G401.6 (cell line): ENCODE results near the gene BBS9.

ENCODE experiments used
- FAIRE-seq: peaks from 2 replicates; lab custom pipeline; 2012; peaks lifted over from hg19 to GRCh38; lab: Jason Lieb, UNC

Gene BBS9

DNA sequence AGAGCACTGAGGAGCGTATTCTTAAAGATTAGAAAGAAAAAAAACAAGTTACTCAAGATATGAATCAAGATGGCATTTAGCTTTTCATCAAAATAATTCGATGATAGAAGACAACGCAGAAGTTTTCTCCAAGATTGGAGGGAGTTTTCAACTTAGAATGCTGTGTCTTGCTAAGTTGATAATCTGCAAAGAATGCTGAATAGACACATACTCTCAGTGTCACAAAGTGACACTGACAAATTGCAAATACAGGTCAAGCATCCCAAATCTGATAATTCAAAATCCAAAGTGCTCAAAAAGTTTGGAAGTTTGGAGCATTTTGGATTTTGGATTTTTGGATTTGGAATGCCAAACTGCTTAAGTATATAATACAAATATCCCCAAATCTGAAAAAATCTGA, 243.8 kb downstream of the BBS9 start:
- no peak for FAIRE-seq

DNA sequence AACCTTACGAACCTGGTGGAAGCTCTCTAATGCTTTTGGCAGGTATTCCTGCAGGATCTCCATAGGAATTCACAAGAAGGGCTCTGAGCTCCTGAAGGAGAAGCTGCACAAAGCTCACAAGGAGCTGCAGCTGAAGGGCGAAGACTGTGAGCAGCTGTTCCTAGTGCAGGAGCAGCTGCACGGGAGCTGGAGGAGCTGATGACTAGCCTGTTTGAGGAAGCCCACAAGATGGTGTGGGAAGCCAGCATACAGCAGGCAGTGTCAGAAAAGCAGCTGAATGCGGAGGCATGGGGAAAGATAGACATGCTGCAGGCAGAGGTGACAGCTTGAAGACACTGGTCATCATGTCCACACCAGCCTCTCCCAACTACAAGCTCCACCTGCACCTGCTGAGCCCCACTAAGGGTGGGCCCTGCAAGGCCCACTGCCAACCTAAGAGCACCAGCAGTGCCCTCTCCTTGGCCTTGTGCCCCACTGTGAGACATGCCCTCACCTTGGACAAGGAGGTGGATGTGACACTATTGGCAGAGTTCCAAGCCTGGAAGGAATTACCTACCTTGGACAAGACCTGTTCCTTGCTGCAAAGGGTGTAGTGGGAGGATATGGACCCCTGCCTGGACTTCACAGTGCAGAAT, 250.6 kb downstream of the BBS9 start:
- no peak for FAIRE-seq

DNA sequence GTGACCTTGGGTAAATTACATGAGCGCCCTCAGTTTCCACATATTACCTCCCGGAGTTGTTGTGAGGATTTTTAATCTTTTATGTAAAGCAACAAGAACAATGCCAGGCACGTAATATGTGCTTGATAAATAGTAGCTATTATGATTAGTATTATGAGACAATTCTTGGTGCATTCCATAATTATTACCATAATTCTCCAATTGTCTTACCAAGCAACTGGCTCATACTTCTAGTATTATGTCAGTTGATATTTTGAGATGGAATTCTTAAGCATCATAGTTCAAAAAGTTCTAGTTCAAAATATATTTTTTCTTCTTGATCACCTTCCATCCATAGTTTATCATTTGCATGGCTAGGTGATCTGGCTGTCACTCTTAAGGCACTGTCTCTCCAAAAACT, 259.0 kb downstream of the BBS9 start:
- FAIRE-seq, result no peak

DNA sequence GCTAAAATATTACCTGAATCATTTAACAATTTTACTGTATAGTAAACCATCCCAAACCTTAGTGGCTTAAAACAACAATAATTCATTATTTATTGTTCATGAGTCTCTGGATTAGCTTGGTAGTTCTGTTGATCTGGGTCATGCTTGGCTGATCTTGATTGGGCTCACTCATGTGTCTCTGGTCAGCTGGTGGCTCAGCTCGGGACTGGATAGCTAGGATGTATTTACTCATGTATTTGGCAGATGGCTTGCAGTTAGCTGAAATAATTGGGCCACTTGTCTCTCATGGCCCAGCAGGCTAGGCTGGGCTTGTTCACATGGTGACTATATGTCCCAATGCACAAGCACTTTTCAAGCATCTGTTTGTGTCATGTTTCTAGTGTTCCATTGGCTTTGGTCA, 262.8 kb downstream of the BBS9 start:
- no peak for FAIRE-seq

DNA sequence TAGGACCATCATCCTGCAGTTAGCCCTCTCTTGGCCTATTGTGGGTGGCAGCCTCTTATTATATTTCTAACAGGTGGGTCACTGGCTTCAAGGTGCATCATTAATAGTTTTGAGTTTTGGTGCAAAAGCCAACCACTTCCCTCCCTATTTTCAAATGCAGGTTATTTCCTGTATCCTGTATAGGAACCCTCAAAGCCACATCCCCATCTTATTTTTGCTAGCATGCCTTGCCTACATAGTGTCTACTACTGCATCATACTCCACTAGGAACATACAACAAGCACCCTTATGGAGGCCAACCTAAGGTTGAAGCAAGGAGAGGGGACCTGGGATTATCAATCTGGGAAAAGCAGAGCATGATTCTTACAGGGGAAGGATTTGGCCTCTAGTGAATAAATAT, 264.4 kb downstream of the BBS9 start:
- FAIRE-seq, result no peak

DNA sequence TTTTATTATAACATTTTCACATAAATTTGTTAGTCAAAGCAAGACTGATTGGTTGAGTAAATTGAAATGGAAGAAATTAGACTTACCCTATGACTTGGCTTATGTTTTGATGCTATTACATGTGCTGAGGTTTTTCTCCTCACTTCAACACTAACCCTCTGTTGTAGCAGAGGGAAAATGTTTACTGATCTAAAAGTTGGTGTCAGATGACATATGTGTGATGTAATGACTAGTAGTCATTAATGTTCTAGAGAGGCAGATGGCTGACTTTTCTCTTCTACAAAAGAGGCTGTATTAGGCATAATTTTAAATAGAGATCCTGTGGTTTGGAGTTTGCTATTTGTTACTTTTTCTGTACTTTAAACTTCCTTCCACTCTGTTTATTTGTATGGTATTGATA, 266.0 kb downstream of the BBS9 start:
- no peak for FAIRE-seq

DNA sequence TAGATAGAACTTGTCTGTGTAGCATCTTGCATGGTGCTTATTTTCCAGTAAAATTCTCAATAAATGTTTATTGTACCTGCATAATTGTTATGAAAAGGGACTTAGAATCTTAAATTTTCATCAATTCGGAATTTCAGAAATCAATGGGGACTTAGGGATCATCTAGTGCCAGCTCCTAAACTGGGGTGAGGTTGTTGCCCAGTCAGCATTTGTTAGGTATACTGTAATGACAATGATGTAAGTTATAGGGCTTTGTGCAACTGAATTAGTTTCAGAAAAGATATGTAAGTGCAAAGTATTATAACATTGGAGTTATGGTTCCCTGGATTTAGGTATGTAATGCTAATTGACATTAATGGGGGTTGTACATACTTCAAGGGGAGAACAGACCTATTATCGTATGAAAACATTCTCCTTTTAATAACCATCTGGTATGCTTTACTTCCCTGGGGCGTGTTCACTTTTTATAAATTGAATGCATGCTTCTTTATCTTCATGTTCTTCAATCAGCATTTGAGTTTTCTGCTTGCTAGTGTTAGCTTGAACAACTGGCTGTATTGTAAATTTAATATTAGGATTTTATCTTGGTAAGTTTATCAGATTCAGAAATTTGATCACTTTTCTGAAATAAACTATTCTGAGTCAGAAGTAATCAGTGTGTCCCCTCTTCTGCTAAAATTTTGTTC, 270.3 kb downstream of the BBS9 start:
- no peak for FAIRE-seq

DNA sequence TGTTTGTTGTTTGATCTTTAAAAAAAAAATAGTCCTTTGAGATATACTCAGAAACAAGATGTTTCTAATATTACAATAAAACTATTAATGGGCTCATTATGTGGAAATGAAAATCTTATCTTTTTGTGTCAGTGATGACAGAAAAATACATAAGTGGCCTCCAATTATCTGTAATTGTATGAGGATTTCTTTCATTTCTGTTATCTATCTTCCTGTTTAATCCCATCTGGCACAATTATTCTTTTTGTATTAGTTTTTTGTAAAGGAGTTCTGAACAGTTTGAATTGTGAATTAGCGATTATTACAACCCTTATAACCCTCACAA, 270.8 kb downstream of the BBS9 start:
- FAIRE-seq, result no peak

DNA sequence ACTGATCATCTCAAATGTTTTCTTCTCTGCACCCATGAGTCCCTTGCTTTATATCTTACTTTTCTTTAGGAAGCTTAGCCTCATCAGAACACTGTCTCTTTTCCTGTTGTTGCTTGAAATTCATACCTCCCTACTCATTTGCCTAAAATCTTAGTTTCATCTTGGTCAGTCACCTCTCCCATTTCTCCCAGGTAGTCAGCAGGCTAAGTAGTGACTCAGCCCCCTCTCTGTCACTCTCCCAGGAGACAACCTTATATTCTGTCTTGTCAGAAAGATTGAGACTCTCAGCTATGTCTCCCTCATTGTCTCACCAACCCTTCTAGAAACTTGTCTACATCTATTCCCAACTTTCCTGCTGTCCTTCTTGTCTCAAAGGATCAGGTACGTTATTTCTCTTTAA, 280.9 kb downstream of the BBS9 start:
- no peak for FAIRE-seq

DNA sequence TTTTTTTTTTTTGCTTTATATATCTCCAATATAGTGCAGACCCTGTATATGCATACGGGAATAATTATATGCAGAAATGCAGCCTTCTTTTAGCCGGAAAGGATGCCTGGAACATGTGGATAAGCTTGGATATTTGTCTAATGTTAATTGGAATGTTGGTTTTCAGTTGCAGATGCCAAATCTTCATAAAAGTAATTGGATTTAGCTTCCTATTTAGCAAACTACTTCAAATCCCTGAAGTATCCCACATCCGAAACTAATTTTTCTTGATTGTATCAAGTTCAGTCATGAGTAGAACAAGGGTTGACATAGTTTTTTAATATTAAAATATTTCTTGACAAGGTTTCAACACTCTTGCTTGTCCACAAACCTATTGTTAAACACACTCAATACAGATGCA, 281.7 kb downstream of the BBS9 start:
- FAIRE-seq, result no peak

DNA sequence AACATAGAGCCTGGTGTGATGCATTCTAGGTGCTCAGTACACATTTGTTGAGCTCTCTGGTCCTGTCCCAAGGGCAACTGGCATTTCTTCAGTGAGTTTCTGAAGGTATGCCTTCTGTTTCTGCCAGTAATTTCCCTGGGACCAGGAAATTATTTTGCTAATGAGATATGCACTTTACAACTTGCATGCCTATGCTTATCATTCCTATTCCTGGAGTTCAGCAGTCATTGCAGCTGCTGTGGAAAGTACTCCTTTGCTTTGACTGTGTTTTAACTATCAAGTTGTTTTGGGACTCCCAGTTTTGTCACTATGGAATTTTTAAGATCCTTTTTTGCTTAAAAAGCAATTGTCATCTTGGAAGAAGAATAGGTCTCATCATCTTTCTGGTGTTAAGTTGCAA, 283.0 kb downstream of the BBS9 start:
- no peak for FAIRE-seq

DNA sequence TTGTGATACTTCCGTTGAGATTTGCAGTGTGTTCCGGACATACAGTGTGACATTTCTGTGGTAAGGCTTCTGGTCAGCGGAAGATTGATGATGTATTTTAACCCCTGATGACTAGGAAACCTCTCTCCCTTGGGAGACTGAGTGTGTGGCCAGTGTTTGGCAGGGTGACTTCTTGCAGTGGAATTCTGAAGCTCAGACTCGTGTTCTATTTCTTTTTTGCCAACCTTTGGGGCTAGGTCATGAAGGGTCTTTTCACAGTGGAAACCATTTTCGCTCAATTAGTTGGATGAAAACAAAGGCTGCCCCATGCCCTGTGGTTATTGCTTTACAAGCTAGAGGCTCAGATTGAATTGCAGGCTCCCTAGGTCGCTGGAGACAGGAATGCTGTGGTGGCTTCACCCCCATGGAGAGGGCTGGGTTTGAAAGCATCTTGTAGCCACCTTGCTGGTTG, 288.9 kb downstream of the BBS9 start:
- FAIRE-seq, result no peak

DNA sequence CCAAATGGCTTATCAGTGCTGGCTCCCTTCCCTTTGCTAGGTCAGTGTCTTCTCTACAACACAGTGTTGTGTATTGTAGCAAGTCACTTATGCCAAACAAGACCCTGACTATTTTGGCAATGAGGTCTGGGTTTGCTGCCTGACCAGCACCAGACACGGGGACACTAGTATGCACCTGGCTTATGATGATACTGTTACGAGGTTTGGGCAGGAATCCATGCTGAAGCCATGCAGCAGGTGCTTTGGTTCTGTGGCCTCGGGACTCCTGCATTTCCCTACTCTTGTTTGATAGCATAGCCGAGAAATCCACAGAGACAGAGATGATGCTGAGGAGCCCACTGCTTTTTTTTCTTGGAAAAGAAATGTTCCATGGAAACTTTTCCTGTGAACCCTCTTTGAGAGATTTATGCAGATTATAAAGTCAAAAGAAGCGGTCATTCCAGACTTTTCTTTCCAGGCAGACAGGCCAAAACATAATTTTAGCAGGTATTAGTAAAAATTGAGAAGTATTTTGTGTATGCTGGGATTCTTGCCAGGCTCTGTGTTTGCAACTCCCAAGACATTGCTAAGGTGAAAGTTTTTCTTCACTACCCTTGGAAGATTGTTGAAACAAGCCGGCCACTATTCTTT, 291.1 kb downstream of the BBS9 start:
- no peak for FAIRE-seq

DNA sequence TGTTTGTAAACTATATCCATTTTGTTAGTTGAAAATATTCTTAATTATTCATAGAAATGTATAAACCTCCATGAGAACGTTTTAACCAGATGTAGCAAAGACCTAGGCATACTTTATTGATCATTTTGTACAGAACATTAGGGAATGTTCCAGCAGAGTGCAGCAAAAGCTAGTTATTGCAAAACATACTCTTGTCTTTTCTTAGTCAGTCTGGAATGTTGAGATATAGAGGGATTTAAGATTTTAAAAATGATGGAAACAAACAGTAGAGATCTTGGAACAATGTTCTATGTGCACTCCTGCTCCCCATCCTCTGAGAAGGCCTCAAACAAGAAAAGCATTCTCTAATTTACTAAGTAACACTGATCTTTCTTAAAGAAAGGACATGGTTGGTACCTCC, 292.1 kb downstream of the BBS9 start:
- FAIRE-seq, result no peak

DNA sequence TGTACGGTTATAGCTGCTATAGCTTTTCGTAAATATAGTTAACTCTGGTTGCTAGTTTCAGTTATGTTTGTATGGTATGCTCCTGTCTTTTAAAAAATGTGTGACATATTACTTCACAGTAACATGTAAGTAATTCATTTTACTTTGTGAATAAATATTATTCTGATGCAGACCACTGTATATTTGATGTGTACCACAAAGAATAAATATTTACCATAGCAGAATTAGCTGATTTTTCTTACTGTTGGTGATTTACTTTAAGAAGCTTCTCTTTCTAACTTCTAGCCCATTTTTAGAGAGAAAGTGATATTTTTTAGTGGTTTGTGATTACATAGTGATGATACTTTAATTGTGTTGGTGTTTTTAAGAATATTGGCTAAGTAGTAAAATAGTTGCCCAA, 292.8 kb downstream of the BBS9 start:
- FAIRE-seq, result no peak

DNA sequence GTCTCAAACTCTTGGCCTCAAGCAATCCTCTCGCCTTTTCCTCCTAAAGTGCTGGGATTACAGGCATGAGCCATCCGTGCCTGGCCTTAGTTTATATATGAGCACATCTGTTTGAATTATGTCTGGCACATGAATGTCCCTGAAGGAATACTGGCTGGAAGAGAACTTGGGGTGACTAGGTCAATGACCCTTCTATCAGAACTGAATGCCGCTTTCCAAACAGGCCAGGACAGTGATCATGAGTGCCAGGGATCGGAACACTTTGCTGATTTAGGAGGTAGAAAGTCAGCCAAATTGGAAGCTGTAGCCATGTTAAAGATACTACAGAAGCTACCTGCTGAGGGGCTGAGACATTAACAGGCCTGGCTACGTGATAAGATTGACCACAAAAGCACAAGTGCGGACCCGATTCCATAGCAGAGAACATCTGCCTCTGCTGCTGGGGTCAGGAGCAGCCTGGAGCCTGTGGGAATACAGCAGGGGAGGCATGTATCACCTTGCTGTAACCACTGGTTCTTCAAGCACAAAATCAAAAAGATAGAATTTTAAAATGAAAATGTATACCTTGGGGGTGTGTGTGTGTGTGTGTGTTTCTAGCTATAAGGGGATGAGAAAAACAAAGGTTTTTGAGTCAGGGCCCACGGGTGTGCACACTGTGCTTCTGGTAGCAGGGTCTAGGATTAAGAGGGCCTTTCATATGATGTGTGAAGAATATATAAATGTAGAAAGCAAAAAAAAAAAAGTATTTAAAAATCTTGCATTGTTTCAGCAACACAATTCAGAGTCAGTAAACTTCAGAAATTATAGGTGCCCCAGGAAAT, 293.7 kb downstream of the BBS9 start:
- FAIRE-seq, result no peak

DNA sequence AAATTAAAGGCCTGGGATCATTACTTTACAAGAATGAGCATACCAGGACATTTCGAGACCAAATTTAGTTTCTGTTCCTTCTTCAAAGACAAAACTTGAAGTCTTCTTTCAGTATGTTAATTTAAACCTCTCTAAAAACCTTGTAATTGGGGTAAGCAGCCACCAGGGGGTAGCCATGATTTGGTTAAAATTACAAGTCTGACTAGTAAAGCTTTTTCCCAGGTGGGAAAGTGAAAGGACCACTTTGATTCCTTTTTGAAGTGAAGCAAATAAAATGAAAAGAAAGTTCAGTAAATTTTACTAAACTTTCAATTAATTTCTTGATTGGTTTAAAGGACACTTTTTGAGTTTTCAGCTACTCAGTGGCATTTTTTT, 294.3 kb downstream of the BBS9 start:
- peak; percentile 27 for FAIRE-seq

DNA sequence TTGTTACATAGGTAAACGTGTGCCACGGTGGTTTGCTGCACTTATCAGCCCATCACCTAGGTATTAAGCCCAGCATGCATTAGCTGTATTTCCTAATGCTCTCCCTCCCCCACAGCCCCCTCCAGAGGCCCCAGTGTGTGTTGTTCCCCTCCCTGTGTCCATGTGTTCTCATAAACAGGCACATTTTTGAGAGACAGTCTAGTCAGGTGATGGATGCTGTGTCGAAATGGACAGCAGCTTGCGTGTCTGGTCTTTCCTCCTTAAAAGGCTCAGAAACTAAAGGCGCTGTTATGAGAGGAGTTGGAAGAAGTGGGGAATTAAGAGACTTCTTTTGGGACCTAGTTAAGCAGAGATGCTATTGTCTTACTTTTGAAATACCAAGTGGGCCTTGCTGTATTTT, 296.0 kb downstream of the BBS9 start:
- FAIRE-seq, result no peak

DNA sequence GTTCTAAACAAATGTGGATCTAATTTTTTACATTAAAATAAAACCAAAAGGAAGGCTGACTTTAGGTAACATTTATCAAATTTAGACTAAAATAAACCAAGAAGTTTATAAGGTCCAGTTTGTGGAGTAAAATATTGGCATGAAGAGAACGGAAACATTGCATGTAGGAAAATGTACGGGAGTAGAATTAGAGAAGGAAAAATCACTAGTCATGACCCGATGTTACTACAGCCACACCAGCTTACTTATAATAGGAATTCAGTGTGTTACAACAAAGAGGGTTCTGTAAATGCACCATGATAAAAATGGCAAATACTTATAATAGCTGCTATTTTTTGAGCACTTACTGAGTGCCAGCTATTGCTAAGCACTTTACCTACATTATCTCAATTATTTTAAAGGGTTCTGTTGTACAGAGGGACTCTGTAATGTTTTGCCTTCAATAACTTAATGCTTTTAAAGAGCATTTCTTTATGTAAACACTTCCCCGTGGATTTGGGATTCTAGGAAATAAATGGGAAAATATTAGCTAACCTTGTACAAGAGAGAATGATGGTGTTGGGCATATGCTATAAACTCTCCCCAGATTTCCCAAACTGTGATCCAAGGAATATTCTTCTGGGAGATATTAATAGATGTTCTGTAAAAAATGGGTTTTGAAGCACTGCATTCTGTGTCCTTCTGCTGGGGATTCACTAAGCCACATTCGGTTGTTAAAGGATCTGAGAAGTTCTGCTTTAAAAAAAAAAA, 296.7 kb downstream of the BBS9 start:
- FAIRE-seq, result no peak

DNA sequence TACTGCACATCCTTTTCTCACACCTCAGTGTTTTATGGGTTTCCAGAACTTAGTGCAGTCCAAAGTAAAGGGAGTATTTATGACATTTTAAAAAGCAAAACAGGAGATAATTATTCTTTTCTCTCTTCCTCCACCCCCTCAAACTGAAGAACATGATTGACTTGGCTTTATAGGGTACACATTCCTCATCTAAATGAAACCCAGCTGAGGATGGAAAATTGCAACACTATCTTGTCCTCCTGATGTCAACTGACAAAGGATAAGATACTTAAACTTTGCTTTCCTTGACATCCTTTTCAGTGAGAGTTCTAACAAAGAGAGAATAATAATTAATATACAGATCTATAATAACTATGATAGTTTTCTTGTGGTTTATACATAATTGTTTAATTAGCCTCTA, 299.1 kb downstream of the BBS9 start:
- no peak for FAIRE-seq

DNA sequence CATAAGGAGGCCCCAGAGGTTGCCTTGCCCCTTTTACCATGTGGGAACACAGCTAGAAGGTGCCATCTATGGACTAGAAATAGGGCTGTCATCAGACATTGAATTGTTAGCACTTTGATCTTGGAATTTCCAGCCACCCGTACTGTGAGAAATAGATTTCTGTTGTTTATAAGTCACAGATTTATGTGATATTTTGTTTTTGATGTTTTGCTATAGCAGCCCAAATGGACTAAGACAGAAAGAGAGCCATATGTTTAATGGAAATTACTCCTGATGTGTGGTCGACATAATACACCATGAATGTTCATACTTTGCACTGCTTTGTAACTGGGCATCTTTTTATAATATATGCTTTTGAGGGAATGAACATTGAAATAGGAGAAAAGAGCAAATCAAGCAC, 302.2 kb downstream of the BBS9 start:
- no peak for FAIRE-seq

DNA sequence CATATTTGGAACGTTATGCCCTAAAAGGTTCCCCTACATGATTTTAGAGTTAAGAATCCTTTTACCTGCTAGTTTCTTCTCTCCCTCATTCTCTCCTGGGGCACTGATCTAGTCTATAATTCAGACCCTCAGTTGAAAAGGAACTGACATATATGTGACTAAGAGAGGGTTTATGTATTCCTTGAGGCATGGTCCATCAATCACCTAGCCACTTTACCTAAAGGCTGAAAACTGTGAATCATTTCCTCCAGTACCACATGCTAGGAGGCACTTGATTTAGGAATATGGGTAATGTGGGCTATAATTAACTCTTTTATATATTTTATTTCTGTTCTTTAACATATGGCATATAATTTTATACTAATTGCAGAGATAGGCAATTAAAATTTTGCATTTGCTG, 303.5 kb downstream of the BBS9 start:
- no peak for FAIRE-seq

DNA sequence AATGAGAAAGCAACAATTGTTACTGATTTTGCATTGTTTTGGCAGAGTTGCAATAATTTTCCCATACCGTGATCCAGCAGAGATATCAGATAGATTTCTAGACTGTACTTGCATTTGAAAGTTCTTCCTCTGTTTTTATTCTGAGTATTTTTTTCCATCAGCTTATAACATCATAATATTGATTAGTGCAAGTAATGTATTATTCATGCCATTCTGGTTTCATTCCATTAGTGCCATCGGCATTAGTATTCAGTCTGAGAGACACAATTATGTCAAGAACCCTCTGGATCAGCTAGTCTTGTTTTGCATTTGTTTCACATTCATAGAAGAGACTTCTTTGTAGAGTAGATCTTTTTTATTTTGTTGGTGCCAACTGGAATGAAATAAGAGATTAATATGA, 304.0 kb downstream of the BBS9 start:
- no peak for FAIRE-seq
